PFSK-1 (cell line): ENCODE measurements around the gene HOXC4.

ENCODE experiments used
- FOXP2 ChIP-seq: optimal IDR thresholded peaks from 2 replicates; pipeline ENCODE3; 2011; ENCODE audit warnings: borderline replicate concordance, control low read depth, inconsistent platforms; ENCODE audit not compliant: insufficient read depth; ENCODE audit errors: extremely low read length, extremely low read depth
- POLR2AphosphoS5 ChIP-seq: IDR thresholded peaks from 2 replicates; pipeline ENCODE4 v1.6.1; 2012; ENCODE audit warnings: low read depth, mild to moderate bottlenecking, control low read depth, low read length, moderate library complexity
- SIN3A ChIP-seq: IDR thresholded peaks from 2 replicates; pipeline ENCODE4 v1.6.1; 2012; ENCODE audit warnings: mild to moderate bottlenecking, low read length, moderate library complexity, borderline replicate concordance; ENCODE audit not compliant: insufficient read depth
- TAF1 ChIP-seq: IDR thresholded peaks from 2 replicates; pipeline ENCODE4 v1.6.1; 2012; ENCODE audit warnings: low read length, control low read depth, borderline replicate concordance; ENCODE audit not compliant: insufficient read depth
- TF ChIP-seq, protein P1 (sequence below), 2 experiments: IDR thresholded peaks; 2 replicates each; pipeline versions ENCODE4 v1.6.1 to v1.8.0; 2011 to 2012; ENCODE audit warnings: low read depth in 2 of 2, low read length in 2 of 2, control low read depth in 1 of 2, inconsistent platforms in 1 of 2, mild to moderate bottlenecking in 1 of 2, moderate library complexity in 1 of 2; ENCODE audit not compliant: insufficient read depth in 1 of 2

HOXC4 gene

DNA sequence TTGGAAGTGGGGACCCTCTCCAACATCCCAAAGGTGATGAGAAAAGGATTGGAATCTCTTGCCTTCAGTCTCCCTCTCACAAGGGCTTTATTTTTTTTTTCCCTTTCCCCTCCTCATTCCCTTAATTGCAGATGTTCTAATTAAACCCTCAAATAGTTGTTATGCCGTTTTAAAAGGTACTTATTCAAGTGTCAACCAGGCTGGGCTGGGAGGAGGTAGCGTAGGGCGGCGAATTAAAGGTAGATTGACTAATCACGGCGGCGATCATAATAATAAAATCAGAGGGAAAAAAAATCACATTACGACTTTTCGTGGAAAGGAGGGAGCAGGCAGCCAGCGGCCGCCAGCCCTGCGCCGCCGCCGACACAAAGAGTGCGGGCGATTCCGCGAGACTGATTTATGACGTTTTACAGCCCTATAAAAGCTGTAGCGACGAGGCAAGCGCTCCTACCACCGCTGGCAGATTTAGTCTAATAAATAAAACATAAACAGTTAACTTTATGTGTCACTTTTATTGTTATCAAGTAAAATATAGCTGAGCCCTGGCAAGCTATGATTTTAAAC is 1.7 kb upstream of the HOXC4 start:
- no peak for TF ChIP-seq TAF1

DNA sequence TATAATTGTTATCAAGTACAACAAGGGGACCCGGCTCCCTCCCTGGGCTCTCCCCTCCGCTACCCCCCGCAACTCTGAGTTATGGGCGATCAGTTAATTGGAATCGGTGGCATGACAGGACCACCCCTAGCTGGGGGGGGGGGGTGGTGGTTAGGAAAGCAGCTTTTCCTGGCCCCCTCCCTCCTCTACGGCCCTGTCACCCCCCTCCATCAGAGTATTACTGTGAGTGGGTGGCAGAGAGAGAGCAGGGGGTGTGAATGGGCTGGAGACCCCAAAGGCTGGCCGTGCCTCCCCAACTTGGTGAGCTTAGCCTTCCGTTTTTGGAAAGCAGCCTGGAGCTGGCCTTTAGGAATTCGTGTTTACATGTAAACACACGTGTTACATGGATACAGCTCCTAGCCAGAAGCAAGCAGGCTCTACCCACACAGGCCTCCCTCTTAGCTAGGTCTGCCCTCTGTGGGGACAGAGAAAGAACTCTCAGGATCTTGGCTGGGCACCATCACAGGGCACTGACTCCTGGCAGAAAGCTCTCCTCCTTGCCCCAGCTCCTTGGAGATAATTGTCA is 1.1 kb upstream of the HOXC4 start:
- TF ChIP-seq FOXP2 (no peak), TAF1 (no peak), POLR2AphosphoS5 (no peak), SIN3A (no peak)
- TF ChIP-seq, protein P1, sequence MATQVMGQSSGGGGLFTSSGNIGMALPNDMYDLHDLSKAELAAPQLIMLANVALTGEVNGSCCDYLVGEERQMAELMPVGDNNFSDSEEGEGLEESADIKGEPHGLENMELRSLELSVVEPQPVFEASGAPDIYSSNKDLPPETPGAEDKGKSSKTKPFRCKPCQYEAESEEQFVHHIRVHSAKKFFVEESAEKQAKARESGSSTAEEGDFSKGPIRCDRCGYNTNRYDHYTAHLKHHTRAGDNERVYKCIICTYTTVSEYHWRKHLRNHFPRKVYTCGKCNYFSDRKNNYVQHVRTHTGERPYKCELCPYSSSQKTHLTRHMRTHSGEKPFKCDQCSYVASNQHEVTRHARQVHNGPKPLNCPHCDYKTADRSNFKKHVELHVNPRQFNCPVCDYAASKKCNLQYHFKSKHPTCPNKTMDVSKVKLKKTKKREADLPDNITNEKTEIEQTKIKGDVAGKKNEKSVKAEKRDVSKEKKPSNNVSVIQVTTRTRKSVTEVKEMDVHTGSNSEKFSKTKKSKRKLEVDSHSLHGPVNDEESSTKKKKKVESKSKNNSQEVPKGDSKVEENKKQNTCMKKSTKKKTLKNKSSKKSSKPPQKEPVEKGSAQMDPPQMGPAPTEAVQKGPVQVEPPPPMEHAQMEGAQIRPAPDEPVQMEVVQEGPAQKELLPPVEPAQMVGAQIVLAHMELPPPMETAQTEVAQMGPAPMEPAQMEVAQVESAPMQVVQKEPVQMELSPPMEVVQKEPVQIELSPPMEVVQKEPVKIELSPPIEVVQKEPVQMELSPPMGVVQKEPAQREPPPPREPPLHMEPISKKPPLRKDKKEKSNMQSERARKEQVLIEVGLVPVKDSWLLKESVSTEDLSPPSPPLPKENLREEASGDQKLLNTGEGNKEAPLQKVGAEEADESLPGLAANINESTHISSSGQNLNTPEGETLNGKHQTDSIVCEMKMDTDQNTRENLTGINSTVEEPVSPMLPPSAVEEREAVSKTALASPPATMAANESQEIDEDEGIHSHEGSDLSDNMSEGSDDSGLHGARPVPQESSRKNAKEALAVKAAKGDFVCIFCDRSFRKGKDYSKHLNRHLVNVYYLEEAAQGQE (IDR thresholded peaks at IDR 0.05; ENCODE audit: insufficient read depth in 1 of 2, low read depth in 2 of 2, low read length in 2 of 2), result no peak

DNA sequence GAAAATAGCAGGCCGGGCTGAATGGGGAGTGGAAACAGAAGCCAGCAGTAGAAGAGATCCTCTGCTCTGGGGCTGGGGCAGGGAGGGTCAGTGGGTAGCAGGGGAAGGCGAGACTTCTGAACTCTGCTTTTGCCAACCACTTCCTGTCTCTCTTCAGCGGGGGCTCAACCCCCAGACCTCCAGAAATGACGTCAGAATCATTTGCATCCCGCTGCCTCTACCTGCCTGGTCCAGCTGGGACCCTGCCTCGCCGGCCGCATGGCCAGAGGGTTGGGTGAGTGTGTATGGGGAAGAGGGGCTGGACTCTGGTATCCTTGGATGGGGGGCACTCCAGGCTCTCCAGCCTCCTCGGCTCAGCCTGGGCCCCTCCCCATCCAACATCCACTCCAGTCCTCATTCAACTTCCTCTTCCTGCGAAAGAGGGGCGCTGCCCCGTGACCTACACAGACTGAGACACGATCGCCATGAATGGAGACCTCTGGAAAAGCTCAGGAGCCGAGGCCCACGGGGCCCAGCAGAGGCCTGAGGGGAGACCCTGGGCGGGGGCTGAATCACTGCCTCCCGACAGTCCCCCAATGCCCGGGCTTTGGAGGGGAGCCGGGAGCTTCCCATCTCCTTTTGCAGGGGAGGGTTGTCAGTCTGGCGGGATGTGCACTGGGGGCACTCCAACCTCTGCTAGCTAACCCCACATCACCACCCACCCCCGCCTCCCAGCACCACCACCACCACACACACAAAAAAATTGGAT is 458 bp upstream of the HOXC4 start:
- TF ChIP-seq SIN3A, result no peak
- TF ChIP-seq, protein P1 (IDR thresholded peaks at IDR 0.05; ENCODE audit: insufficient read depth in 1 of 2, low read depth in 2 of 2, low read length in 2 of 2), result no peak
- TF ChIP-seq FOXP2, result no peak

DNA sequence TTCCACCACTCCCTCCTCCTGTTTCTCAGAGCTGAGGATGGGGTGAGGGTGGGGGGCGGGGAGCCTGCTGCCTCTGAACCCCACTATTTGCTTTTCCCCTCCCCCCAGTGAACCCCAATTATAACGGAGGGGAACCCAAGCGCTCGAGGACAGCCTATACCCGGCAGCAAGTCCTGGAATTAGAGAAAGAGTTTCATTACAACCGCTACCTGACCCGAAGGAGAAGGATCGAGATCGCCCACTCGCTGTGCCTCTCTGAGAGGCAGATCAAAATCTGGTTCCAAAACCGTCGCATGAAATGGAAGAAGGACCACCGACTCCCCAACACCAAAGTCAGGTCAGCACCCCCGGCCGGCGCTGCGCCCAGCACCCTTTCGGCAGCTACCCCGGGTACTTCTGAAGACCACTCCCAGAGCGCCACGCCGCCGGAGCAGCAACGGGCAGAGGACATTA is 1.1 kb downstream of the HOXC4 start:
- TF ChIP-seq FOXP2 (no peak), SIN3A (no peak), TAF1 (no peak), POLR2AphosphoS5 (no peak)
- TF ChIP-seq, protein P1 (IDR thresholded peaks at IDR 0.05; ENCODE audit: insufficient read depth in 1 of 2, low read depth in 2 of 2, low read length in 2 of 2), result no peak

DNA sequence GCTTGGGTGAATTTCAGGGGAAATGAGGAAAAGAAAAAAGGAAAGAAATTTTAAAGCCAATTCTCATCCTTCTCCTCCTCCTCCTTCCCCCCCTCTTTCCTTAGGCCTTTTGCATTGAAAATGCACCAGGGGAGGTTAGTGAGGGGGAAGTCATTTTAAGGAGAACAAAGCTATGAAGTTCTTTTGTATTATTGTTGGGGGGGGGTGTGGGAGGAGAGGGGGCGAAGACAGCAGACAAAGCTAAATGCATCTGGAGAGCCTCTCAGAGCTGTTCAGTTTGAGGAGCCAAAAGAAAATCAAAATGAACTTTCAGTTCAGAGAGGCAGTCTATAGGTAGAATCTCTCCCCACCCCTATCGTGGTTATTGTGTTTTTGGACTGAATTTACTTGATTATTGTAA is 1.9 kb downstream of the HOXC4 start:
- TF ChIP-seq TAF1 (no peak), SIN3A (no peak), POLR2AphosphoS5 (no peak), FOXP2 (no peak)
- TF ChIP-seq, protein P1 (IDR thresholded peaks at IDR 0.05; ENCODE audit: insufficient read depth in 1 of 2, low read depth in 2 of 2, low read length in 2 of 2), result no peak
